ENCODE measurements around the gene PGBD4.

Gene PGBD4

DNA sequence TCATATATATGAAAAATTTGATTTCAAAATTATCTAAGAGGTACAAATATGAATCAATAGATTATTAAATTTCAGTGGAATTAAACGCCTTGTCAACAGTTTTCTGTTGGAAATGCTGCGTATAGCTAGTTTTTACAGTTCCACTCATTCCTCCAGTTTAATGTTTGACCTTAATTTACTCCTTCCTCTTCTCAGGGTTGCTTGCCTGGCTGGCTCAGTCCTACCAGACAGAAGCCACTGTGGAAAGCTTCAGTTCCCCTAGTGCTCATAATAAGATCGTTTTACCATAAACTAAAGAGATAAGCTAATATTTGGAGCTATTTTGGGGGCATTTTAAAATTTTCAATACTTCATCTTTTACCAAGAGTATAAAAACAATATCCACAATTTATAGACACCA lies 23.0 kb upstream of the PGBD4 start:
- TF ChIP-seq, protein P1, sequence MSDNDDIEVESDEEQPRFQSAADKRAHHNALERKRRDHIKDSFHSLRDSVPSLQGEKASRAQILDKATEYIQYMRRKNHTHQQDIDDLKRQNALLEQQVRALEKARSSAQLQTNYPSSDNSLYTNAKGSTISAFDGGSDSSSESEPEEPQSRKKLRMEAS (IDR thresholded peaks at IDR 0.05; ENCODE audit: low read depth, low read length) = no peak
- TF ChIP-seq POLR2A (IDR thresholded peaks at IDR 0.05; ENCODE audit: extremely low read depth, insufficient read length) = no peak
- no peak for DNase-seq (ENCODE audit: low read depth)
- no peak overlapping the region for H3K4me3 ChIP-seq (ENCODE audit: low read depth, low read length)

DNA sequence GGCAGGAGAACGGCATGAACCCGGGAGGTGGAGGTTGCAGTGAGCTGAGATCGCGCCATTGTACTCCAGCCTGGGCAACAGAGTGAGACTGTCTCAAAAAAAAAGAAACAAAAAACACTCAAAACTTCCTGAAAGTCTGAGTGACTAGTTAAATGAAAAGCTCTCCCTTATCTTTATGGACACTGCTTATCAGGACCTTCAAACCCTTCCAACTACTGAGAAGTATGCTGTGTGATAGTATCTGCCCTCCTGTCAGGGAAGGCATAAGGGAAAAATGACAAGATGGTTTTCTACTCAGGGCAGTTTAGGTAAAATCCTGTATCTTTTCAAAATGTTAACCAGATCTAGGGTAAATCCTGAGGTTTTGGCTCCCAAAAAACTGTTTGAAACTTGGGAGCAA lies 22.0 kb upstream of the PGBD4 start:
- DNase-seq (ENCODE audit: low read depth) = no peak
- no peak for TF ChIP-seq MYC (IDR thresholded peaks at IDR 0.05; ENCODE audit: low read depth, low read length)
- TF ChIP-seq, protein P2, sequence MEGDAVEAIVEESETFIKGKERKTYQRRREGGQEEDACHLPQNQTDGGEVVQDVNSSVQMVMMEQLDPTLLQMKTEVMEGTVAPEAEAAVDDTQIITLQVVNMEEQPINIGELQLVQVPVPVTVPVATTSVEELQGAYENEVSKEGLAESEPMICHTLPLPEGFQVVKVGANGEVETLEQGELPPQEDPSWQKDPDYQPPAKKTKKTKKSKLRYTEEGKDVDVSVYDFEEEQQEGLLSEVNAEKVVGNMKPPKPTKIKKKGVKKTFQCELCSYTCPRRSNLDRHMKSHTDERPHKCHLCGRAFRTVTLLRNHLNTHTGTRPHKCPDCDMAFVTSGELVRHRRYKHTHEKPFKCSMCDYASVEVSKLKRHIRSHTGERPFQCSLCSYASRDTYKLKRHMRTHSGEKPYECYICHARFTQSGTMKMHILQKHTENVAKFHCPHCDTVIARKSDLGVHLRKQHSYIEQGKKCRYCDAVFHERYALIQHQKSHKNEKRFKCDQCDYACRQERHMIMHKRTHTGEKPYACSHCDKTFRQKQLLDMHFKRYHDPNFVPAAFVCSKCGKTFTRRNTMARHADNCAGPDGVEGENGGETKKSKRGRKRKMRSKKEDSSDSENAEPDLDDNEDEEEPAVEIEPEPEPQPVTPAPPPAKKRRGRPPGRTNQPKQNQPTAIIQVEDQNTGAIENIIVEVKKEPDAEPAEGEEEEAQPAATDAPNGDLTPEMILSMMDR (IDR thresholded peaks at IDR 0.05; ENCODE audit: low read depth, low read length) = no peak
- no peak for TF ChIP-seq POLR2A (IDR thresholded peaks at IDR 0.05; ENCODE audit: extremely low read depth, insufficient read length)
- TF ChIP-seq, protein P1 (IDR thresholded peaks at IDR 0.05; ENCODE audit: low read depth, low read length) = no peak
- H3K4me3 ChIP-seq (ENCODE audit: low read depth, low read length) = no peak overlapping the region

DNA sequence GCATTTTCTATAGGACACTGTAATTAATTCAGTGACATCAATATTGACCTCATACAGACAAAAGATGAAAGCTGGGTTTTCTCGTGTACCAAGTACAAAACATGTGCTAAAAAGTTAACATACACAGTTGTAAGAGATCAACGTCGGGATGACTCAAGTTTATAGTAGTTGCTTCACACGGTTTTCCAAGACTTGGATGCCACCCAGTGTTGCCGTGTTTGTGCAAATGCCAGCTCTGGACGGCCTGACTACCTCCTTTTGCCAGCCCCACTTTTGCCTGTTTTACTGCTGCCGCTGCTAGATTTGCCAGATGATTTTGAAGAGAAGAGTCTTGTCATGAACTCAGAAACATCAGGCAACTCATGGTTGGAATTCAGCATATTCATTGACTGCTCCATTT lies 17.8 kb upstream of the PGBD4 start:
- no peak for DNase-seq (ENCODE audit: low read depth)
- TF ChIP-seq POLR2A (IDR thresholded peaks at IDR 0.05; ENCODE audit: extremely low read depth, insufficient read length) (no peak), MYC (IDR thresholded peaks at IDR 0.05; ENCODE audit: low read depth, low read length) (no peak)
- TF ChIP-seq, protein P1 (IDR thresholded peaks at IDR 0.05; ENCODE audit: low read depth, low read length) = no peak
- TF ChIP-seq, protein P2 (IDR thresholded peaks at IDR 0.05; ENCODE audit: low read depth, low read length) = no peak
- H3K4me3 ChIP-seq (ENCODE audit: low read depth, low read length) = no peak overlapping the region

DNA sequence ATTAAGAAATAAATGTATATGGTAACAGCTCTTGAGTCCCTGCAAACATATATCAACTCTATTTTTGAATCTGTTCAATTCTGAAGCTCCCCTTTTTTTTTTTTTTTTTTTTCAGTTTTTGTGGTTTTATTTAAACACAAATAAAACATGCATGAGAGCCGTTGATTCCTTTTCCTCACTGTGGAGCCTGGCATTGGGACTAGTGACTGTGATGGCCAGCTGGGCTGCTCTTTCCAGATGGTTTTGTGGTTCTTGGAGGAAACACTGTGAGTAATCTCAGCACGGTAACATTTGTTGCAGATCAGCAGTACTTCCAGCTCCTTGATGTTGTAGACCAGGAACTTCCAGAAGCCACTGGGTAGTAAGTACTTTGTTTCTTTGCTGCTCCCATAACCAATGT lies 16.1 kb upstream of the PGBD4 start:
- TF ChIP-seq, protein P2 (IDR thresholded peaks at IDR 0.05; ENCODE audit: low read depth, low read length) = no peak
- no peak overlapping the region for H3K4me3 ChIP-seq (ENCODE audit: low read depth, low read length)
- no peak for DNase-seq (ENCODE audit: low read depth)

DNA sequence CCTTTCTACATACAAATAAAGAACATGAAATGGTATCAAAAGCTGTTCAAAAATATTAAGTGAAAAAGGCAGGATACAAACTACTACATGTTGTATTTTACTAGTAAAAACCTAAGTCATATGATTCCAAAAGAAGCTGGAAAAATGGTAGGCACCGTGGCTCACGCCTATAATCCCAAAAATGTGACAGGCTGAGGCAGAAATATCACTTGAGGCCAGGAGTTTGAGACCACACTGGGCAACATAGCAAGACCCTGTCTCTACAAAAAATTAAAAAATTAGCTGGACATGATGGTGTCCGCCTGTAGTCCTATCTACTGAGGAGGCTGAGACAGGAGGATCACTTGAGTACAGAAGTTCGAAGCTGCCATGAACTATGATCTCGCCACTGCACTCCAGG lies 2.0 kb upstream of the PGBD4 start:
- no peak for TF ChIP-seq POLR2A (IDR thresholded peaks at IDR 0.05; ENCODE audit: extremely low read depth, insufficient read length)
- TF ChIP-seq MYC (IDR thresholded peaks at IDR 0.05; ENCODE audit: low read depth, low read length) = no peak
- TF ChIP-seq, protein P1 (IDR thresholded peaks at IDR 0.05; ENCODE audit: low read depth, low read length) = no peak
- TF ChIP-seq, protein P2 (IDR thresholded peaks at IDR 0.05; ENCODE audit: low read depth, low read length) = no peak
- H3K4me3 ChIP-seq (ENCODE audit: low read depth, low read length) = peak overlapping the region; percentile 98
- DNase-seq (ENCODE audit: low read depth) = no peak

DNA sequence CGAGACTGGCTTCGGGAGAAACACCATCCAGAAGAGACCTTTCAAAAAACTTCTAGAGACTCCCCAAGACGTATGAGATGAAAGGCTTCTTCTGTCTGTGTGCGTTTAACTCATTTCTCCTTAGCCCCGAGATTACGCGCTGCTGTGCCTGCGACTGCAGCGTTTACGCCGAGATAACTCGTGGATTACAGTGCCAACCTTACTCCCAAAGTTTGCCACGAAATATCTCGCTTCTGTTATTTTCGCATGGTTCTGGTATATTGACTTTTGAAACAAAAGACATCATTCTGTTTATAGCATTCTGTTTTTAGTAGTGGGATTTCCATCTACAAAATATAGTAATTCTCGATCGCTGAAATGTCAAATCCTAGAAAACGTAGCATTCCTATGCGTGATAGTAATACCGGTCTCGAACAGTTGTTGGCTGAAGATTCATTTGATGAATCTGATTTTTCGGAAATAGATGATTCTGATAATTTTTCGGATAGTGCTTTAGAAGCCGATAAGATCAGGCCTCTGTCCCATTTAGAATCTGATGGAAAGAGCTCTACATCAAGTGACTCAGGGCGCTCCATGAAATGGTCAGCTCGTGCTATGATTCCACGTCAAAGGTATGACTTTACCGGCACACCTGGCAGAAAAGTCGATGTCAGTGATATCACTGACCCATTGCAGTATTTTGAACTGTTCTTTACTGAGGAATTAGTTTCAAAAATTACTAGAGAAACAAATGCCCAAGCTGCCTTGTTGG lies 467 bp downstream of the PGBD4 start:
- TF ChIP-seq POLR2A (IDR thresholded peaks at IDR 0.05; ENCODE audit: extremely low read depth, insufficient read length) (no peak), MYC (IDR thresholded peaks at IDR 0.05; ENCODE audit: low read depth, low read length) (no peak)
- H3K4me3 ChIP-seq (ENCODE audit: low read depth, low read length) = peak overlapping the region; percentile 98
- no peak for DNase-seq (ENCODE audit: low read depth)

DNA sequence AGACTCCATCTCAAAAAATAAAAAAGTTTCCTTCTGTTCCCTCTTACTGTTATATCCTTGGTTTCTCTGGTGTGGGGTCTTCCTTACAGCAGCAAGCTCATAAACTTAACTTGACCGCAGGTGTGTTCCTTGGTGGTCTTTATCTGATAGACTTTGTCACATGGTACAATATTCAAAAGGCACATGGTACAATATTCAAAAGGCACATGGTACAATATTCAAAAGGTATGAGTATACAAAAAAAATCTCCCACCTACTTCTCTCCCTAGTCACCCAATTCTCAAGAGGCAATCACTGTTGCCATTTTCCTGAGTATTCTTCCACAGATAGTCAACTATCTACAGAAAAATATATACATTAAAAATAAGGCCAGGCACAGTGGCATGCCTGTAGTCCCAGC lies 4.5 kb downstream of the PGBD4 start:
- H3K4me3 ChIP-seq (ENCODE audit: low read depth, low read length) = no peak overlapping the region
- TF ChIP-seq POLR2A (IDR thresholded peaks at IDR 0.05; ENCODE audit: extremely low read depth, insufficient read length) (no peak), MYC (IDR thresholded peaks at IDR 0.05; ENCODE audit: low read depth, low read length) (no peak)
- TF ChIP-seq, protein P1 (IDR thresholded peaks at IDR 0.05; ENCODE audit: low read depth, low read length) = peak; percentile 68
- TF ChIP-seq, protein P2 (IDR thresholded peaks at IDR 0.05; ENCODE audit: low read depth, low read length) = no peak
- no peak for DNase-seq (ENCODE audit: low read depth)

All from NB4 (cell line).